Stomach smooth muscle (tissue), 2 donors: ENCODE measurements around the gene COL4A6.

Source experiments
- H3K27ac ChIP-seq: one replicate; pipeline ENCODE4 v1.7.0; 2013; ENCODE audit warnings: mild to moderate bottlenecking, low read length, inconsistent platforms
- H3K27me3 ChIP-seq, 2 donors: one replicate each; pipeline ENCODE4 v1.7.0; 2013; ENCODE audit warnings: low read length in 2 of 2; ENCODE audit not compliant: insufficient read depth in 2 of 2, control insufficient read depth in 1 of 2
- H3K36me3 ChIP-seq, 2 donors: one replicate each; pipeline ENCODE4 v1.7.0; 2013; ENCODE audit warnings: low read length in 2 of 2; ENCODE audit not compliant: control insufficient read depth in 2 of 2, insufficient read depth in 2 of 2
- H3K4me1 ChIP-seq: one replicate; pipeline ENCODE4 v1.7.0; 2013; ENCODE audit warnings: low read length; ENCODE audit not compliant: control insufficient read depth, insufficient read depth
- H3K4me3 ChIP-seq, 2 donors: one replicate each; pipeline ENCODE4 v1.7.0; 2013; ENCODE audit warnings: low read length in 2 of 2
- H3K9ac ChIP-seq, 2 donors: one replicate each; pipeline ENCODE4 v1.7.0; 2013; ENCODE audit warnings: low read length in 2 of 2, mild to moderate bottlenecking in 1 of 2
- H3K9me3 ChIP-seq, 2 donors: one replicate each; pipeline ENCODE4 v1.7.0; 2013; ENCODE audit warnings: low read length in 2 of 2; ENCODE audit not compliant: control insufficient read depth in 2 of 2
- donor health status: healthy.
- donor health status: Pancreatic carcinoma.

The COL4A6 gene

DNA sequence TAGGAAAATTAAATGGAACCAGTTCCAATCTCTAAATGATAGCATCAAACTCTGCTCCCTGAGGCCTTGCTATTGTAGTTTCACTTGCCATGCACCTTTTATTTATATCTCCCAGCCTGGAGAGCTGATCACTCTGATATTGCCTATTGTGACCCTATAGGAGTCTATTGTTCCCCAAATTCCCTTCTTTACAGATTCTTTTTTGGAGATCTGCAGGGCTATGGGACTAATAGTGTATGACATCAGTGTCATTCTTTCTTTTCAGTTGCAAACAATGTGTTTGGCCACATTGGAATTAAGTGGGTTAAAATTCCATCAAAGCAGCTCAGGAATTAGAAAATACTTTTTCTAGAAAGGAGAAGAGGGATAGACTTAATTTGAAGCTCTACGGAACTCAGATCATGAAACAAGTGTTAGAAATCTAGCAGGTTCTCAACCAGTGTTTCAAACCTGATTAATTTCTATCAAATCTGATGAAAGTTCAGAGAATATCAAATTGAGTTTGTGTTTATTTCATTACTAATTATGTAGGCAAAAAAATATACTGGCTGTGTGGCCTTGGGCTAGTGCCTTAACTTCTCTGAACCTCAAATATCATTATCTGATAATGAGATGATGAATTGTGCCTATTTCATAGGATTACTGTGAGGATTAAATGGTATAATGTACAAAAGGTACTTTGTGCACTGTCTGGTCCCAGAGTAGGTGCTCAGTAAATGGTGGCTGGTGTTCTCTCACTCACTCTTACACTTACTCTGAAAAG is 71.4 kb downstream of the COL4A6 start:
- Histone ChIP-seq H3K9ac (no peak overlapping the region), H3K4me1 (no peaks in the 10 kb centered on the region), H3K4me3 (no peak overlapping the region), H3K36me3 (no peaks in the 10 kb centered on the region), H3K27ac (no peak overlapping the region), H3K9me3 (no peaks in the 10 kb centered on the region), H3K27me3 (no peaks in the 10 kb centered on the region)

GRCh38 chrX:108362026-108362425 is 76.2 kb downstream of the COL4A6 start:
- Histone ChIP-seq H3K27ac (peak overlapping the region; percentile 32), H3K9ac (no peak overlapping the region), H3K4me1 (no peaks in the 10 kb centered on the region), H3K9me3 (no peaks in the 10 kb centered on the region), H3K27me3 (no peaks in the 10 kb centered on the region), H3K4me3 (no peak overlapping the region), H3K36me3 (no peaks in the 10 kb centered on the region)

- Histone ChIP-seq H3K9ac (no peak overlapping the region), H3K9me3 (no peaks in the 10 kb centered on the region), H3K4me3 (no peak overlapping the region), H3K36me3 (no peaks in the 10 kb centered on the region), H3K27me3 (no peaks in the 10 kb centered on the region), H3K27ac (no peak overlapping the region), H3K4me1 (no peaks in the 10 kb centered on the region)
Observed at GRCh38 chrX:108361316-108361715, 76.9 kb downstream of the COL4A6 start.

- Histone ChIP-seq H3K9me3 (no peaks in the 10 kb centered on the region), H3K9ac (no peak overlapping the region), H3K4me3 (no peak overlapping the region), H3K27me3 (no peaks in the 10 kb centered on the region), H3K4me1 (no peaks in the 10 kb centered on the region), H3K36me3 (no peaks in the 10 kb centered on the region), H3K27ac (no peak overlapping the region)
Observed at GRCh38 chrX:108359806-108360602, 78.2 kb downstream of the COL4A6 start.

- Histone ChIP-seq H3K4me1 (no peaks in the 10 kb centered on the region), H3K4me3 (no peak overlapping the region), H3K27me3 (peaks cover 0 to 4% of the 10 kb centered on the region in 2 donors), H3K9me3 (no peaks in the 10 kb centered on the region), H3K36me3 (no peaks in the 10 kb centered on the region), H3K9ac (no peak overlapping the region), H3K27ac (no peak overlapping the region)
Observed at GRCh38 chrX:108353452-108353851, 84.8 kb downstream of the COL4A6 start.

DNA sequence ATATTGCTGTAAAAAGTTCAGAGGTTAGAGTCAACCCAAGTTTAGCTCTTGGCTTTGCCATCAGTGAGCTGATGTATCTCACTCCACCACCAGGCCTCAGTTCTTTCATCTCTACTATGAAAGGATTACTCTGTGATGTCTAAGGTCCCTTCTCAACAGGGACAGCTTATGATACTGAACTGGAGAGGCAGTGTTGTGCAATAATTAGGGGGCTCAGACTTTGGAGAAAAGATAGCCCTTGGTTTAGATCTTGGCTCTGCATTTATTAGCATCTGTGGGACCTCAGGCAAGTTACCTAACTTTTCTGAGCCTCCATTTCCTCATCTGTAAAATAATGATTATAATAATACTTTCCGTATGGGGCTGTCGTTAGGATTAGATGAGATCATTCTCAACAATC is 89.0 kb downstream of the COL4A6 start:
- Histone ChIP-seq H3K9ac (no peak overlapping the region), H3K27me3 (peaks cover 0 to 4% of the 10 kb centered on the region in 2 donors), H3K27ac (no peak overlapping the region), H3K4me1 (no peaks in the 10 kb centered on the region), H3K9me3 (no peaks in the 10 kb centered on the region), H3K4me3 (no peak overlapping the region), H3K36me3 (no peaks in the 10 kb centered on the region)

DNA sequence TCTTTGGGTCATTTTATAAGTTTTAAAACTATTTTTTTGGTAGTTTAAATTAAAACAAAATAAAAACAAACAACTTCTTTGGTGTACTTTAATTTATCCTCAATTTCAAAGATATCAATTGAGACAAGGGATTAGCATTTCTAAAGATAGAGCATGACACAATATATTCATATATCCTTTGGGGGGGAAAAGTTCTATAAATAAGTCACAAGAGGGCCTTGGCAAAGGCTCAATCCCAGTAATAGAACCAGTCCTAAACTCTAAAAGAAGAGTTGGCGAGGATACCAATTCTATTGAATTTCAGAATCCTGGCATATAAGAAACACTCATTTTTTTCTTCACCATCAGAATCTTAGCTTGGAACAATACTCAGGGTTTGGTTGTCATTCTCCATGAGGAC is 89.7 kb downstream of the COL4A6 start:
- H3K4me3 ChIP-seq, result no peak overlapping the region

DNA sequence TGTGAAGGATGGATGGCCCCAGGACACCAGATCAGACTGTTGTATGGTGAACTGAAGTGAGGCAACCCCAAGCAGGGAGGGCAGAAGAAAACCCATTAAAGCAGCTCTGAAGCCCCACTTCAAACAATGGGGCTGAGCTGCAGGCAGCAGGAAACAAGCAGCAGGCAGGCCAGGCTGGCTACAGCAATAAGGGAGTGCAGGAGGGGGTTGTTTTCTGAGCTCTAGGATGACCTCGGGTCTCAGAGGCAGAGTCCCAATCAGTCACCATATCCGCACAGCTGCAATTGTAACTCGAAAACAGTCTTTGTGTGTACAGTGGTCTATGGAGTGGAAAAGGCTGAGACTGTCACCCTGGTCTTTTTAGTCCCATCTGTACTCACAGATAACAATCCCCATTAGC is 90.4 kb downstream of the COL4A6 start:
- Histone ChIP-seq H3K36me3 (no peaks in the 10 kb centered on the region), H3K9me3 (no peaks in the 10 kb centered on the region), H3K4me3 (no peak overlapping the region), H3K27ac (no peak overlapping the region), H3K27me3 (peaks cover 0 to 4% of the 10 kb centered on the region in 2 donors), H3K9ac (no peak overlapping the region), H3K4me1 (no peaks in the 10 kb centered on the region)

More for the DNA sequence above, 89.7 kb downstream of the COL4A6 start:
- no peaks in the 10 kb centered on the region for H3K4me1 ChIP-seq
- no peaks in the 10 kb centered on the region for H3K9me3 ChIP-seq
- no peak overlapping the region for H3K27ac ChIP-seq
- H3K9ac ChIP-seq, result no peak overlapping the region
- peaks cover 0 to 4% of the 10 kb centered on the region in 2 donors for H3K27me3 ChIP-seq
- no peaks in the 10 kb centered on the region for H3K36me3 ChIP-seq

DNA sequence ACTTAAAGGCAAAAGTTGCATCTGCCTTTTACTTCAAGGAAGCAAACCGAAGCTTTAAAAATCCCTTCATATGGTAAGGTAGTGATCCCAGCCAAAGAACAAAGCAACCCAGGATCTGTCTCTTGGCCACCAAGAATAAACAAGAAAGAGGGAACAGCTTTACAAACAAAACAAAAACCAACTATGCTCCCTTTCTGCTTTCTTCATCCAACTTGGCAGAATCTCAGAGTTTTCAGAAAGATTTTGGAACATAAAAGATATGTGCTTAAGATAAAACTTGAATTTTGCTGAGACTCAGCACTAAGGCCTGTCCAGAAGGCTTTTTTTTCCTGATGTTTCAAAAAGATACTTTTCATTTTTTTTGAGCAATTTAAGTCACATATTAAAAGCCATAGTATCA is 94.0 kb downstream of the COL4A6 start:
- no peaks in the 10 kb centered on the region for H3K9me3 ChIP-seq
- peaks cover 0 to 3% of the 10 kb centered on the region in 2 donors for H3K27me3 ChIP-seq
- H3K4me3 ChIP-seq, result peak overlapping the region in 1 of 2 donors; percentile 22
- no peaks in the 10 kb centered on the region for H3K4me1 ChIP-seq
- H3K36me3 ChIP-seq, result no peaks in the 10 kb centered on the region
- H3K27ac ChIP-seq, result no peak overlapping the region
- H3K9ac ChIP-seq, result peak overlapping the region in 1 of 2 donors; percentile 9

GRCh38 chrX:108341947-108342346 is 96.3 kb downstream of the COL4A6 start:
- H3K9ac ChIP-seq, result no peak overlapping the region
- no peaks in the 10 kb centered on the region for H3K4me1 ChIP-seq
- H3K9me3 ChIP-seq, result no peaks in the 10 kb centered on the region
- H3K4me3 ChIP-seq, result no peak overlapping the region
- H3K36me3 ChIP-seq, result no peaks in the 10 kb centered on the region
- H3K27ac ChIP-seq, result no peak overlapping the region
- H3K27me3 ChIP-seq, result peaks cover 0 to 3% of the 10 kb centered on the region in 2 donors

GRCh38 chrX:108332281-108332680 is 105.9 kb downstream of the COL4A6 start:
- Histone ChIP-seq H3K27ac (no peak overlapping the region), H3K4me3 (no peak overlapping the region), H3K36me3 (no peaks in the 10 kb centered on the region), H3K4me1 (no peaks in the 10 kb centered on the region), H3K9me3 (no peaks in the 10 kb centered on the region), H3K27me3 (no peaks in the 10 kb centered on the region), H3K9ac (no peak overlapping the region)
